GM23338 (cell line): Measurements from ENCODE around the gene GSTT4.
"Not testable (repeated sequence)": the region's sequence is repeated elsewhere in the genome, so short reads cannot be mapped to it uniquely, and the experiment has no call there.

Experiments
- CREB1 ChIP-seq: fragments of 250-450 bp; sonication (Bioruptor Pico); IDR thresholded peaks from 2 replicates; pipeline ENCODE4 v1.5.0; 2020; ENCODE audit warnings: low read depth, mild to moderate bottlenecking, moderate library complexity
- CTCF ChIP-seq, 2 experiments: fragments of 200-600 bp in 1 of 2; sonication (generic) in 1 of 2; conservative IDR thresholded peaks; 2 replicates each; pipeline versions ENCODE4 v1.5.1 to v1.6.1; 2016 to 2017; ENCODE audit warnings: antibody characterized with exemption in 2 of 2, low read depth in 2 of 2, mild to moderate bottlenecking in 2 of 2, moderate library complexity in 1 of 2
- ETS1 ChIP-seq: IDR thresholded peaks from 2 replicates; pipeline ENCODE4 v1.6.1; 2016; ENCODE audit warnings: antibody characterized with exemption
- EZH2 ChIP-seq: fragments of 200-600 bp; sonication (generic); IDR thresholded peaks from one replicate; pipeline ENCODE4 v1.8.0; 2017; ENCODE audit warnings: antibody characterized with exemption, mild to moderate bottlenecking, low read depth; ENCODE audit not compliant: unreplicated experiment
- EZH2phosphoT487 ChIP-seq: fragments of 200-600 bp; sonication (generic); IDR thresholded peaks from one replicate; pipeline ENCODE4 v1.8.1; 2018; ENCODE audit warnings: antibody characterized with exemption; ENCODE audit not compliant: unreplicated experiment
- JUNB ChIP-seq: IDR thresholded peaks from one replicate; pipeline ENCODE4 v1.6.1; 2016; ENCODE audit warnings: antibody characterized with exemption; ENCODE audit not compliant: unreplicated experiment
- NANOG ChIP-seq: IDR thresholded peaks from 2 replicates; pipeline ENCODE4 v1.6.1; 2016; ENCODE audit warnings: antibody characterized with exemption, borderline replicate concordance
- POLR2AphosphoS5 ChIP-seq: IDR thresholded peaks from 2 replicates; pipeline ENCODE4 v1.6.1; 2016; ENCODE audit warnings: antibody characterized with exemption, low read depth
- REST ChIP-seq: IDR thresholded peaks from one replicate; pipeline ENCODE4 v1.6.1; 2018; ENCODE audit warnings: antibody characterized with exemption; ENCODE audit not compliant: unreplicated experiment
- STAT1 ChIP-seq: IDR thresholded peaks from one replicate; pipeline ENCODE4 v1.6.1; 2016; ENCODE audit warnings: antibody characterized with exemption; ENCODE audit not compliant: unreplicated experiment
- ZNF114 ChIP-seq: fragments of 250-450 bp; sonication (Bioruptor Pico); IDR thresholded peaks from 2 replicates; pipeline ENCODE4 v1.5.0; 2020; ENCODE audit warnings: mild to moderate bottlenecking, moderate library complexity
- ZNF331 ChIP-seq: fragments of 250-450 bp; sonication (Bioruptor Pico); IDR thresholded peaks from 2 replicates; pipeline ENCODE4 v1.5.0; 2020; ENCODE audit warnings: low read depth, mild to moderate bottlenecking, moderate library complexity
- ZNF462 ChIP-seq: fragments of 250-450 bp; sonication (Bioruptor Pico); IDR thresholded peaks from 2 replicates; pipeline ENCODE4 v1.5.0; 2020; ENCODE audit warnings: mild to moderate bottlenecking, moderate library complexity

- not testable (repeated sequence) for TF ChIP-seq CTCF (conservative IDR thresholded peaks at IDR 0.05; ENCODE audit: low read depth in 2 of 2); EZH2; NANOG; STAT1; REST; CREB1 (CRISPR knock-in tag); POLR2AphosphoS5; JUNB; EZH2phosphoT487; ZNF331 (CRISPR knock-in tag); ETS1; ZNF462 (CRISPR knock-in tag); ZNF114
Measured at GRCh38 chr22:23966094-23966493, 39.2 kb downstream of the GSTT4 start.
